ENCODE data around the gene BRD7. TPM values are rescaled to one million over a fixed set of nuclear protein-coding genes. Genes with fewer than 3 reads are reported as not detected.

The BRD7 gene
- total and polyA plus RNA-seq, 10 of the 15 experiments (the other 5 are each of a cell fraction or from before 2014, with no cell fraction given): 16.9 to 74.7 (median 52.0) TPM

- TF ChIP-seq USF2 (IDR thresholded peaks at IDR 0.05; ENCODE audit: borderline replicate concordance, low read depth, low read length): no peak
- TF ChIP-seq CHD2 (IDR thresholded peaks at IDR 0.05; ENCODE audit: borderline replicate concordance, low read depth, low read length): no peak
- TF ChIP-seq ZBED1 (IDR thresholded peaks at IDR 0.05; ENCODE audit: borderline replicate concordance): no peak
- TF ChIP-seq MXI1 (IDR thresholded peaks at IDR 0.05; ENCODE audit: low read depth, low read length): no peak
- TF ChIP-seq SMARCA5 (IDR thresholded peaks at IDR 0.05): no peak
- no peak for TF ChIP-seq ZNF687 (IDR thresholded peaks at IDR 0.05)
Measured at GRCh38 chr16:50293041-50293783, 75.6 kb downstream of the BRD7 start (continued).

- H3K27me3 ChIP-seq (replicated peaks in 1 of 2; ENCODE audit: control insufficient read depth in 2 of 2, insufficient read depth in 2 of 2, low read length in 1 of 2): no peaks in the 10 kb centered on the region
- no peak overlapping the region for H3K4me2 ChIP-seq (ENCODE audit: control insufficient read depth, insufficient read depth)
- H2AFZ ChIP-seq (ENCODE audit: control insufficient read depth, low read depth, low read length): no peak overlapping the region
- SMC1A ChIA-PET (ENCODE audit: uncharacterized antibody, unreplicated experiment): no interaction called here
- RAD21 ChIA-PET (ENCODE audit: unreplicated experiment): no interaction called here
- no TSS peak for BruUV-seq (replicated peaks)
- H3K4me3 ChIP-seq: no peak overlapping the region
- H3K36me3 ChIP-seq (ENCODE audit: control insufficient read depth in 2 of 2, insufficient read depth in 2 of 2, low read length in 1 of 2): peaks cover 26 to 58% of the 10 kb centered on the region in 2 experiments
- in situ Hi-C loops (cut with MboI): no loop called here
- no peaks in the 10 kb centered on the region for H3K79me2 ChIP-seq (ENCODE audit: control insufficient read depth, insufficient read depth, low read length)
- intact Hi-C loops (cut with micrococcal nuclease; ENCODE audit: unreplicated experiment): no loop called here
- 97% methylated on average over 12 of the region's 12 CpGs for whole genome bisulfite sequencing (ENCODE audit: insufficient coverage, insufficient replicate concordance, low lambda C conversion rate, missing lambda C conversion rate)
- POLR2A ChIA-PET: no interaction called here
- H4K20me1 ChIP-seq (ENCODE audit: control insufficient read depth, insufficient read depth): no peaks in the 10 kb centered on the region
- CTCF ChIA-PET: no interaction called here
- H3K9me3 ChIP-seq (replicated peaks; ENCODE audit: control insufficient read depth, insufficient read depth, low read length): no peaks in the 10 kb centered on the region
- ATAC-seq: no peak
- FAIRE-seq: no peak
- H3K4me1 ChIP-seq (ENCODE audit: control insufficient read depth, insufficient read depth, low read length): no peaks in the 10 kb centered on the region
- DNase-seq (ENCODE audit: low read depth, low spot score): no peak
- no peak overlapping the region for H3K27ac ChIP-seq (ENCODE audit: control insufficient read depth, insufficient read depth)
- no peak overlapping the region for H3K9ac ChIP-seq (ENCODE audit: control insufficient read depth, insufficient read depth, low read length)
- TF ChIP-seq ZBTB33 (IDR thresholded peaks at IDR 0.05) (no peak), MTA2 (IDR thresholded peaks at IDR 0.05; ENCODE audit: low read depth) (no peak), POU2F2 (IDR thresholded peaks at IDR 0.05; ENCODE audit: borderline replicate concordance, low read depth, low read length) (no peak), CTCF (IDR thresholded peaks at IDR 0.05 in 2 of 3, conservative IDR thresholded peaks at IDR 0.05 in 1 of 3; ENCODE audit: control insufficient read depth in 2 of 3, extremely low read depth in 1 of 3, insufficient read depth in 1 of 3, low read depth in 3 of 3, low read length in 3 of 3) (no peak), NFYA (IDR thresholded peaks at IDR 0.05; ENCODE audit: borderline replicate concordance, low read depth, low read length) (no peak), IKZF1 (conservative IDR thresholded peaks at IDR 0.05) (no peak)
Measured at GRCh38 chr16:50292566-50292948, 76.2 kb downstream of the BRD7 start.

Measured in GM12878 (cell line).